Natural killer cell (primary cell): ENCODE data around the gene SPRR2A. TPM values are rescaled to one million over a fixed set of nuclear protein-coding genes. Genes with fewer than 3 reads are reported as not detected.

Experiments used
- ATAC-seq, 3 donors: fragments of 150-1000 bp in 2 of 3; fragments of 200-7000 bp in 1 of 3; cut with Tn5 transposase; 1 replicate in 1 of 3; 2 replicates in 2 of 3; pipeline ENCODE4 v1.10.0; 2021; ENCODE audit warnings: mild to moderate bottlenecking in 2 of 3, moderate library complexity in 2 of 3
- DNase-seq, 2 donors: peaks; one replicate each; pipeline versions ENCODE4 v3.0.0 to v3.0.0-alpha.2; 2013 to 2021; ENCODE audit warnings: mixed read lengths in 1 of 2
- H3K27ac ChIP-seq: one replicate; pipeline ENCODE4 v1.5.1; 2013; ENCODE audit warnings: mild to moderate bottlenecking, low read length
- H3K27me3 ChIP-seq: one replicate; pipeline ENCODE4 v1.6.1; 2013; ENCODE audit warnings: low read length; ENCODE audit not compliant: control insufficient read depth, insufficient read depth
- H3K36me3 ChIP-seq: one replicate; pipeline ENCODE4 v1.6.1; 2013; ENCODE audit warnings: low read length; ENCODE audit not compliant: control insufficient read depth, insufficient read depth
- H3K4me1 ChIP-seq: one replicate; pipeline ENCODE4 v1.6.1; 2013; ENCODE audit warnings: low read length; ENCODE audit not compliant: control insufficient read depth, insufficient read depth
- H3K4me3 ChIP-seq: one replicate; pipeline ENCODE4 v1.5.1; 2013; ENCODE audit warnings: low read length
- H3K9me3 ChIP-seq: one replicate; pipeline ENCODE4 v1.6.1; 2013; ENCODE audit warnings: low read length; ENCODE audit not compliant: control insufficient read depth, insufficient read depth
- H3K27ac Mint-ChIP-seq, 2 donors: one replicate each; pipeline ENCODE4 v1.8.0; 2022; ENCODE audit warnings: mild to moderate bottlenecking in 2 of 2, mixed read lengths in 2 of 2, moderate library complexity in 1 of 2
- H3K27me3 Mint-ChIP-seq, 2 donors: one replicate each; pipeline ENCODE4 v1.8.0; 2022; ENCODE audit warnings: low read depth in 2 of 2, mixed read lengths in 2 of 2
- H3K36me3 Mint-ChIP-seq: one replicate; pipeline ENCODE4 v1.8.0; 2022; ENCODE audit warnings: mixed read lengths
- H3K4me1 Mint-ChIP-seq, 2 donors: one replicate each; pipeline ENCODE4 v1.8.0; 2022; ENCODE audit warnings: mixed read lengths in 2 of 2
- H3K4me3 Mint-ChIP-seq: one replicate; pipeline ENCODE4 v1.8.0; 2022; ENCODE audit warnings: mild to moderate bottlenecking, moderate library complexity, mixed read lengths
- H3K9me3 Mint-ChIP-seq, 2 donors: one replicate each; pipeline ENCODE4 v1.8.0; 2022; ENCODE audit warnings: mixed read lengths in 2 of 2
- WGBS: methylation state at CpG from one replicate; pipeline ENCODE4 v1.1.7; 2013; ENCODE audit warnings: missing lambda C conversion rate; ENCODE audit not compliant: insufficient coverage; 5-methylcytosine and 5-hydroxymethylcytosine counted together
- intact Hi-C: fragments of 100-400 bp; cut with micrococcal nuclease; formaldehyde crosslinking; loops from one replicate; pipeline ENCODE4 v1.14.2; 2022
- total RNA-seq, 4 donors: library from RNA; stranded (reverse); fragments of 120-200 nt in 1 of 4; gene quantifications; one replicate each; pipeline versions ENCODE4 v1.2.3 to v1.2.4, GENCODE V29; 2013 to 2022
- TF ChIP-seq, protein P1 (sequence below): fragments of 200-600 bp; IDR thresholded peaks from one replicate; pipeline ENCODE4 v1.8.0; 2022; ENCODE audit warnings: antibody characterized with exemption

The SPRR2A gene
- total RNA-seq, 3 donors from 2014 or later (not counting 1 experiment from before 2014, with no cell fraction given): not detected

DNA sequence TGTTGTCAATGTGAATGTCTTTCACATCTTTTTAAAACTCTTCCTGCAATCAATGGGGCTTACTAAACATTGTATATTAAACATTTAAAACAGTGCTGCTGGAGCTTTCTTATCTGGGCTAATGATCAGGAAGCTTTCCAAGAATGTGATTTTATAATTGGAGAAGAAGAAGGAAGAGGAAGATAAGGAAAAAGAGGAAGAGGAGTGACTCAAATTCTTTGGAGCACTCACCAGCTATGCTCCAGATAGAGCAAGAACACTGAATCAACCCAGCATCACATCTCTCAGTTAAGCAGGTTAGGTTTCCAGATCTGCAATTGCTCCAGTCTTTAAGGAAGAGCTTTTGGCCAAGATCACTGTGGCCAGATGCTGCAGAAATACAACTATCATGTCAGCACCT lies 38.5 kb upstream of the SPRR2A start:
- H3K4me1 Mint-ChIP-seq: no peaks in the 10 kb centered on the region
- H3K9me3 ChIP-seq: no peaks in the 10 kb centered on the region
- H3K4me3 Mint-ChIP-seq: no peak overlapping the region
- H3K27me3 Mint-ChIP-seq: peaks cover 8 to 17% of the 10 kb centered on the region in 2 donors
- no peaks in the 10 kb centered on the region for H3K4me1 ChIP-seq
- H3K4me3 ChIP-seq: no peak overlapping the region
- no peak overlapping the region for H3K27ac Mint-ChIP-seq
- H3K27me3 ChIP-seq: peaks cover 2% of the 10 kb centered on the region
- TF ChIP-seq, protein P1, sequence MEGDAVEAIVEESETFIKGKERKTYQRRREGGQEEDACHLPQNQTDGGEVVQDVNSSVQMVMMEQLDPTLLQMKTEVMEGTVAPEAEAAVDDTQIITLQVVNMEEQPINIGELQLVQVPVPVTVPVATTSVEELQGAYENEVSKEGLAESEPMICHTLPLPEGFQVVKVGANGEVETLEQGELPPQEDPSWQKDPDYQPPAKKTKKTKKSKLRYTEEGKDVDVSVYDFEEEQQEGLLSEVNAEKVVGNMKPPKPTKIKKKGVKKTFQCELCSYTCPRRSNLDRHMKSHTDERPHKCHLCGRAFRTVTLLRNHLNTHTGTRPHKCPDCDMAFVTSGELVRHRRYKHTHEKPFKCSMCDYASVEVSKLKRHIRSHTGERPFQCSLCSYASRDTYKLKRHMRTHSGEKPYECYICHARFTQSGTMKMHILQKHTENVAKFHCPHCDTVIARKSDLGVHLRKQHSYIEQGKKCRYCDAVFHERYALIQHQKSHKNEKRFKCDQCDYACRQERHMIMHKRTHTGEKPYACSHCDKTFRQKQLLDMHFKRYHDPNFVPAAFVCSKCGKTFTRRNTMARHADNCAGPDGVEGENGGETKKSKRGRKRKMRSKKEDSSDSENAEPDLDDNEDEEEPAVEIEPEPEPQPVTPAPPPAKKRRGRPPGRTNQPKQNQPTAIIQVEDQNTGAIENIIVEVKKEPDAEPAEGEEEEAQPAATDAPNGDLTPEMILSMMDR: no peak
- no peak overlapping the region for H3K27ac ChIP-seq
- ATAC-seq: no peak
- no peak for DNase-seq
- H3K36me3 Mint-ChIP-seq: no peaks in the 10 kb centered on the region
- H3K9me3 Mint-ChIP-seq: no peaks in the 10 kb centered on the region
- intact Hi-C loops: no loop called here
- no peaks in the 10 kb centered on the region for H3K36me3 ChIP-seq

DNA sequence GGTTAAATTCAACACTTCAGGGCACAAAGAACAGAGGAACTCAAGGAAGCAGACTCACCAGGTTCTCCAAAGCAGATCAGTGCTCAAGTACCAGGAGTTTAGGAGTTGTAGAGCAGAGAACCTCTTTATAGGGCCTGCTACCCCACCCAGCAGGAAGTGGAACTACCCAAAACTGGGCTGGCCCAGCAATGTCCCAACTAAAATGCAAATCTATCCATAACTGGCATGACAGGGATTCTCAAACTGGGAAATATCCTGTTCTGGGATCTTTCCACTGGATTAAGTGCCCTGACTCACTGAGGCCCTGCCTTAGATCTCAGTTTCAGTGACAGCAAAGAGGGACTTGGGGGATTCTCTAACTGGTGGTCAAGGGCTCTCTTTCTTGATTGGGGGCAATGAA lies 37.1 kb upstream of the SPRR2A start, which contains the start of gene SPRR2E:
Gene SPRR2E (minus strand): TSS at position 101 of the 400 bp plus-strand sequence. CDS start 775 bp downstream, outside the sequence.
- ATAC-seq: no peak

DNA sequence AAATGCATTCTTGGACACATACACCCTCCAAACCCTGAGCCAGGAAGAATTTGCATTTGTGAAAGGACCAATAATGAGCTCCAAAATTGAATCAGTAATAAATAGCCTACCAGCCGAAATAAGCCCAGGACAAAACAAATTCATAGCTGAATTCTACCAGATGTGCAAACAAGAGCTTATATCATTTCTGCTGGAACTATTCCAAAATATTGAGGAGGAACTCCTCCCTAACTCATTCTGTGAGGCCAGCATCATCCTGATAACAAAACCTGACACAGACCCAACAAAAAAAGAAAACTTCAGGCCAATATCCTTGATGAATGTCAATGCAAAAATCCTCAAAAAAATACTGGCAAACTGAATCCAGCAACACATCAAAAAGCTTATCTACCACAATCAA lies 30.3 kb upstream of the SPRR2A start:
- Mint-ChIP-seq H3K27me3 (peaks cover 9 to 39% of the 10 kb centered on the region in 2 donors), H3K27ac (no peak overlapping the region), H3K9me3 (no peaks in the 10 kb centered on the region), H3K4me3 (no peak overlapping the region), H3K4me1 (no peaks in the 10 kb centered on the region), H3K36me3 (no peaks in the 10 kb centered on the region)
- ATAC-seq (no peak), DNase-seq (no peak)
- H3K9me3 ChIP-seq: no peaks in the 10 kb centered on the region
- H3K4me1 ChIP-seq: no peaks in the 10 kb centered on the region
- WGBS: 74% methylated on average over 1 of the region's 1 CpG
- H3K4me3 ChIP-seq: no peak overlapping the region
- TF ChIP-seq, protein P1: no peak
- no peaks in the 10 kb centered on the region for H3K27me3 ChIP-seq
- no peaks in the 10 kb centered on the region for H3K36me3 ChIP-seq
- intact Hi-C loops: no loop called here
- no peak overlapping the region for H3K27ac ChIP-seq

More for the DNA sequence above, 37.1 kb upstream of the SPRR2A start, which contains the start of gene SPRR2E:
- no peak for DNase-seq
- no peaks in the 10 kb centered on the region for H3K9me3 Mint-ChIP-seq
- intact Hi-C loops: no loop called here
- Histone ChIP-seq H3K4me1 (no peaks in the 10 kb centered on the region), H3K27me3 (peaks cover 2% of the 10 kb centered on the region), H3K4me3 (no peak within 1 kb of the TSS), H3K9me3 (no peaks in the 10 kb centered on the region), H3K36me3 (no peaks in the 10 kb centered on the region), H3K27ac (no peak within 1 kb of the TSS)
- H3K4me3 Mint-ChIP-seq: no peak within 1 kb of the TSS
- TF ChIP-seq, protein P1: no peak
- H3K4me1 Mint-ChIP-seq: no peaks in the 10 kb centered on the region
- no peak within 1 kb of the TSS for H3K27ac Mint-ChIP-seq
- H3K27me3 Mint-ChIP-seq: peaks cover 8 to 17% of the 10 kb centered on the region in 2 donors
- H3K36me3 Mint-ChIP-seq: no peaks in the 10 kb centered on the region

DNA sequence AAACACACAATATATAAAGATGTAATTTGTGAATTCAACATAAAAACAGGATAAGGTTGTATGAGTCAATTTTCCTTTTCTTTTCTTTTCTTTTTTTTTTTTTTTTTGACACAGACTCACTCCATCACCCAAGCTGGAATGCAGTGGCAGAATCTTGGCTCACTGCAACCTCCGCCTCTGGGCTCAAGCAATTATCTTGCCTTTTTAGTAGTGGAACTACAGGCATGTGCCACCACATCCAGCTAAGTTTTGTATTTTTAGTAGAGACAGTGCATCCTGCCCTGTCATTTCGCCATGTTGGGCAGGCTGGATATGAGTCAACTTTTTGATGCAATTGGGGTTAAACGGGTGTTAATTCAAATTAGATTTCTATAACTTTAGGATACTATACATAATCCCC lies 24.4 kb upstream of the SPRR2A start:
- H3K27ac Mint-ChIP-seq: no peak overlapping the region
- TF ChIP-seq, protein P1: no peak
- ATAC-seq (no peak), DNase-seq (no peak)
- H3K27me3 ChIP-seq: no peaks in the 10 kb centered on the region
- 94% methylated on average over 2 of the region's 3 CpGs for WGBS
- H3K4me3 ChIP-seq: no peak overlapping the region
- no peak overlapping the region for H3K27ac ChIP-seq
- H3K36me3 Mint-ChIP-seq: no peaks in the 10 kb centered on the region
- no peaks in the 10 kb centered on the region for H3K9me3 Mint-ChIP-seq
- no peaks in the 10 kb centered on the region for H3K4me1 Mint-ChIP-seq
- H3K27me3 Mint-ChIP-seq: peaks cover 6 to 25% of the 10 kb centered on the region in 2 donors
- H3K4me3 Mint-ChIP-seq: no peak overlapping the region
- H3K36me3 ChIP-seq: no peaks in the 10 kb centered on the region
- intact Hi-C loops: no loop called here
- no peaks in the 10 kb centered on the region for H3K4me1 ChIP-seq
- H3K9me3 ChIP-seq: no peaks in the 10 kb centered on the region
